Activated T-helper 2 cell treated with anti-CD3 and anti-CD28 coated beads, Interferon-gamma antibody, Interleukin-2, Interleukin-4, amounts not matched to agents 10 μg/mL and 5 μg/mL and 100 μg/mL, durations not matched to agents 14 hours and 24 hours and 36 hours (primary cell): ENCODE data around the gene PERM1. TPM values are rescaled to one million over a fixed set of nuclear protein-coding genes. Genes with fewer than 3 reads are reported as not detected.

Source experiments
- DNase-seq: peaks from one replicate; pipeline ENCODE4 v3.0.0; 2021; ENCODE audit warnings: low spot score
- H3K27ac Mint-ChIP-seq: one replicate; pipeline ENCODE4 v1.8.0; 2021; ENCODE audit warnings: mixed read lengths
- H3K27me3 Mint-ChIP-seq: one replicate; pipeline ENCODE4 v1.8.0; 2021; ENCODE audit warnings: low read depth, mixed read lengths
- H3K36me3 Mint-ChIP-seq: one replicate; pipeline ENCODE4 v1.8.0; 2021; ENCODE audit warnings: low read depth, mixed read lengths
- H3K4me1 Mint-ChIP-seq: one replicate; pipeline ENCODE4 v1.8.0; 2021; ENCODE audit warnings: low read depth, mixed read lengths
- H3K4me3 Mint-ChIP-seq: one replicate; pipeline ENCODE4 v1.8.0; 2021; ENCODE audit warnings: low read depth, mild to moderate bottlenecking, moderate library complexity, mixed read lengths
- H3K9me3 Mint-ChIP-seq: one replicate; pipeline ENCODE4 v1.8.0; 2021; ENCODE audit warnings: mixed read lengths
- intact Hi-C: fragments of 100-400 bp; cut with micrococcal nuclease; formaldehyde crosslinking; loops from one replicate; pipeline ENCODE4 v1.15.1; 2023
- total RNA-seq: library from RNA; stranded (reverse); gene quantifications from 2 replicates; pipeline ENCODE4 v1.2.3, GENCODE V29; 2022

The PERM1 gene
- total RNA-seq, 1 donor from 2014 or later, result not detected

DNA sequence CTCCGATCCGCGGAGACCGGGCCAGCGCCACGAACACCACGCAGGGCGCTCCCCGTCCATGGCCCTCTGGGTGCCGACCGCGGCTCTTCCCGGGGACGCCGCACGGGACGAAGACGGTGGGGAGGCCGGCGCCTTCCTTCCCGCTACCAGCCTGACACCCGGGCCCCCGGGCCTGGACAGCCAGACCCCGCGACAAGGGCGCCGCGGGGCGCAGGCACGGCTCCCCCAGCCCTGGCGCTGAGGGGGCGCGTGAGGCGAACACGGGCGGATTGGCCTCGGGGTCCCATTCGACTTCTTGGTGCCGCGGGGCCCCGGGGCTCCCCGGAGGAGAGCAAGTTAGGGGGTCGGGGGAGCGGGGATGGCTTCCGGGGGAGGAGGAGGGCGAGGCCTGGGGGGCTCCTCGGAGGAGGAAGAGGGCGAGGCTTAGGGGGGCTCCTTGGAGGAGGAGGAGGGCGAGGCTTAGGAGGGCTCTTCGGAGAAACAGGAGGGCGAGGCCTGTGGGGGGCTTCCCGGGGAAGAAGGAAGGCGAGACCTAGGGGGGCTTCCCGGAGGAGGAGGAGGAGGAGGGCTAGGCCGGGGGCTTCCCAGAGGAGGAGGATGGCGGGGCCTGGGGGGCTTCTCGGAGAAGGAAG lies 22.0 kb downstream of the PERM1 start:
- Mint-ChIP-seq H3K36me3 (peaks cover 39% of the 10 kb centered on the region), H3K4me1 (peaks cover 11% of the 10 kb centered on the region), H3K9me3 (no peaks in the 10 kb centered on the region), H3K27me3 (no peaks in the 10 kb centered on the region), H3K4me3 (peak overlapping the region; percentile 99), H3K27ac (no peak overlapping the region)
- intact Hi-C loops, result loop anchor here (2.0 kb wide), 1 partner anchor 19 kb away; no protein-coding TSS in a partner anchor
- DNase-seq, result no peak

- peak; percentile 91 for DNase-seq
- Mint-ChIP-seq H3K4me1 (peaks cover 11% of the 10 kb centered on the region), H3K27ac (peak within 1 kb of the TSS; percentile 76), H3K9me3 (no peaks in the 10 kb centered on the region), H3K4me3 (peak within 1 kb of the TSS; percentile 99), H3K27me3 (no peaks in the 10 kb centered on the region), H3K36me3 (peaks cover 46% of the 10 kb centered on the region)
- intact Hi-C loops, result loop anchor here (2.0 kb wide), 1 partner anchor 18 kb away; no protein-coding TSS in a partner anchor
Observed at GRCh38 chr1:958823-959730, 22.8 kb downstream of the PERM1 start, which contains the start of gene NOC2L. Gene NOC2L, minus strand, starts transcription at chr1:959256. Its CDS starts 16 bp downstream, at chr1:959240.

DNA sequence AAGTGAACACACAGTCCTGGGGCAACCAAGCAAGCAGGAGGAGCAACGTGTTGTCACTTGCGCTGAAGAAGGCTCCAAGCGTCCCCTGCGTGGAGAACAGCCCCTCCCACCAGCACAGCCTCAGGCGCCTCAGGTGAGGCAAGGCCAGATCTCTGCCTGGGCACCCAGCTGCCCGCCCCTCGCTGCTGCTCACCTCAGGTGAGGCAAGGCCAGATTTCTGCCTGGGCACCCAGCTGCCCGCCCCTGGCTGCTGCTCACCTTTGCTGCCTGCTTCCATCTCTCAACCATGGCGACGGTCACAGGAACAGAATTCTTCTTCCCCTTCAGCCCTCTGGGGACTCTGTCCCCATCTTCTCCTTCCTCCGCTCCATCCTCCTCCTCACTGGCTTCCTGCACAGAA lies 25.3 kb downstream of the PERM1 start:
- Mint-ChIP-seq H3K27me3 (no peaks in the 10 kb centered on the region), H3K4me3 (no peak overlapping the region)
- intact Hi-C loops, result no loop called here

DNA sequence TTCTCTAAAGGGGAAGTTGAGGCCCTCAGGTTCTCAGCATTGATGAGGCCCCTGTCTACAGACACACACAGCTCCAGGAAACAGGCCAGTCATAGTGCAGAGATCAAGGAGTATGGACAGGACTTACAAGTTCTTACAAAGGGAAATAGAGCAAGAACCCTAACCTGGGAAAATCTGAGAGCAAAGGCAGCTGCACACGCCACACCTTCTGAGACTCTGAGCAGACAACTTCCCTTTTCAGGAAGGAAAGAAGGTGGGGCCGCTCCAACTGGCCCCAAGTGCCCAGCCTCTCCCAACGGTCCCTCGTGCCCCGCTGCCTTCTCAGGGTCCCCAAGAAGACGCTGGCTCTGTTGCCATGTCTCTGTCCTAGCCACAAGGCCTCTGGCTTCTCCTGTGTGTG lies 26.4 kb downstream of the PERM1 start:
- no peak for DNase-seq
- intact Hi-C loops, result no loop called here
- Mint-ChIP-seq H3K27ac (no peak overlapping the region), H3K9me3 (no peaks in the 10 kb centered on the region), H3K4me1 (peaks cover 9% of the 10 kb centered on the region), H3K4me3 (no peak overlapping the region), H3K27me3 (no peaks in the 10 kb centered on the region), H3K36me3 (peaks cover 54% of the 10 kb centered on the region)

More for the DNA sequence above, 25.3 kb downstream of the PERM1 start:
- Mint-ChIP-seq H3K27ac (no peak overlapping the region), H3K9me3 (no peaks in the 10 kb centered on the region), H3K36me3 (peaks cover 45% of the 10 kb centered on the region), H3K4me1 (peaks cover 9% of the 10 kb centered on the region)
- no peak for DNase-seq

- Mint-ChIP-seq H3K9me3 (no peaks in the 10 kb centered on the region), H3K4me1 (peaks cover 9% of the 10 kb centered on the region), H3K4me3 (no peak overlapping the region), H3K27ac (no peak overlapping the region), H3K27me3 (no peaks in the 10 kb centered on the region), H3K36me3 (peaks cover 59% of the 10 kb centered on the region)
- intact Hi-C loops, result no loop called here
- DNase-seq, result no peak
Observed at GRCh38 chr1:954927-955326, 27.0 kb downstream of the PERM1 start.

GRCh38 chr1:953524-954320 lies 28.2 kb downstream of the PERM1 start:
- DNase-seq, result no peak
- Mint-ChIP-seq H3K27ac (no peak overlapping the region), H3K4me1 (peaks cover 9% of the 10 kb centered on the region), H3K36me3 (peaks cover 71% of the 10 kb centered on the region), H3K27me3 (no peaks in the 10 kb centered on the region), H3K4me3 (no peak overlapping the region), H3K9me3 (no peaks in the 10 kb centered on the region)
- intact Hi-C loops, result no loop called here

GRCh38 chr1:952603-953002 lies 29.3 kb downstream of the PERM1 start:
- no peak overlapping the region for H3K4me3 Mint-ChIP-seq
- peaks cover 3% of the 10 kb centered on the region for H3K4me1 Mint-ChIP-seq
- no peaks in the 10 kb centered on the region for H3K9me3 Mint-ChIP-seq
- no peak for DNase-seq
- no peaks in the 10 kb centered on the region for H3K27me3 Mint-ChIP-seq
- peaks cover 70% of the 10 kb centered on the region for H3K36me3 Mint-ChIP-seq
- intact Hi-C loops, result no loop called here
- H3K27ac Mint-ChIP-seq, result no peak overlapping the region

DNA sequence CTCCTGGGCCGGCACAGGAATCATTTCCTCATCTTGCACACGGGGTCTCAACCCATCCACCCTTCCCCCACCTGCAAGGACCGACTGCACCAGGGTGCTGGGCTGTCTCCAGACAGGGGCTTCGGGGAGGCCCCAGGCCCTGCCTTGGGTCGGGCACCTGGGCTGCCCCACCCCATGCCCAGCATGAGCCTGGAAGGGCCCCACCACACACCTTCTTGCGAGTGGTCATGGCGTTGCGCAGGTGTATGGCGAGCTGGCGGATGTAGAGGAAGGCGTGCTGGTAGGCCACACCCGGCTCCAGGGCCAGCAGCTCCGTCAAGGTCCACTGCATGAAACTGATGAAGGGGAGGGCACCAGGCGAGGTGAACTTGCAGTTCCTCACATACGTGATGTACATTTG lies 29.7 kb downstream of the PERM1 start:
- Mint-ChIP-seq H3K4me3 (no peak overlapping the region), H3K27ac (no peak overlapping the region), H3K36me3 (peaks cover 69% of the 10 kb centered on the region), H3K9me3 (no peaks in the 10 kb centered on the region), H3K27me3 (no peaks in the 10 kb centered on the region), H3K4me1 (no peaks in the 10 kb centered on the region)
- intact Hi-C loops, result no loop called here
- DNase-seq, result no peak

- DNase-seq, result no peak
- H3K4me1 Mint-ChIP-seq, result no peaks in the 10 kb centered on the region
- intact Hi-C loops, result no loop called here
- H3K9me3 Mint-ChIP-seq, result no peaks in the 10 kb centered on the region
- H3K27ac Mint-ChIP-seq, result no peak overlapping the region
- no peaks in the 10 kb centered on the region for H3K27me3 Mint-ChIP-seq
- peaks cover 67% of the 10 kb centered on the region for H3K36me3 Mint-ChIP-seq
- H3K4me3 Mint-ChIP-seq, result no peak overlapping the region
Observed at GRCh38 chr1:951364-951763, 30.5 kb downstream of the PERM1 start.

DNA sequence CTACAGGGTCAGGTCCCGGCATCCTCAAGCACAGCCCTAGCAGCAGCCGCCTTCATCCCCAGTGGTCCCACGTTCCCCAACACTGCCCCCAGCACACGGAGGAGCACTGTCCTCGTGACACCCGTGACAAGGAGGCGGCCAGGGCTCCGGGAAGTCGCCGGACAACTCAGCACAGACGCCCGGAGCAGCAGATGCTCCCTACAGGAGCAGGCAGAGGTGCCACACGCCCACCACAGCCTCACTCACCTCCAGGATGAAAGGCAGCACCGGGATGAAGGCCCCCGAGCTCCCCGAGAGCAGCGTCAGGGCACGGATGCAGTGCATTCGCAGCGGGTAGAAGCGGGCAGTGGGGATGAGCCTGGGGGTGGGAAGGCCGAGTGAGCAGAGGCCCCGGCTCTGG lies 31.0 kb downstream of the PERM1 start:
- intact Hi-C loops, result no loop called here
- DNase-seq, result no peak
- Mint-ChIP-seq H3K27ac (no peak overlapping the region), H3K9me3 (no peaks in the 10 kb centered on the region), H3K36me3 (peaks cover 68% of the 10 kb centered on the region), H3K4me1 (no peaks in the 10 kb centered on the region), H3K27me3 (no peaks in the 10 kb centered on the region), H3K4me3 (no peak overlapping the region)

DNA sequence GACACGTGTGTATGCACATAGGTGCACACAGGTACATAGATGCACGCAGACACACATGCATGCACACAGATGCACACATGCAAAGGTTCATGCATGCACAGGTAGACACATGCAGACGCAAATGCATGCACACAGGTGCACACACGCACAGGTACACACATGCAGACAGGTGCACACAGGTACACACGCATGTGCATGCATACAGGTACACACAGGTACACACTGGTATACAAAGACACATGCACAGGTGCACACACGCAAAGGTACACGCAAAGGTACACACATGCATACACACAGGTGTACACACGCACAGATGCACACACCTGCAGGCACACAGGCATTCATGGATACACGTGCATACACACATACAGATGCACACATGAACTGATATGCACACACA lies 31.6 kb downstream of the PERM1 start:
- no peak overlapping the region for H3K27ac Mint-ChIP-seq
- H3K9me3 Mint-ChIP-seq, result no peaks in the 10 kb centered on the region
- H3K4me3 Mint-ChIP-seq, result no peak overlapping the region
- H3K27me3 Mint-ChIP-seq, result no peaks in the 10 kb centered on the region
- intact Hi-C loops, result no loop called here
- DNase-seq, result no peak
- peaks cover 69% of the 10 kb centered on the region for H3K36me3 Mint-ChIP-seq
- H3K4me1 Mint-ChIP-seq, result no peaks in the 10 kb centered on the region

- no peaks in the 10 kb centered on the region for H3K4me1 Mint-ChIP-seq
- H3K27ac Mint-ChIP-seq, result no peak overlapping the region
- H3K9me3 Mint-ChIP-seq, result no peaks in the 10 kb centered on the region
- H3K4me3 Mint-ChIP-seq, result no peak overlapping the region
- no peak for DNase-seq
- H3K36me3 Mint-ChIP-seq, result peaks cover 63% of the 10 kb centered on the region
- peaks cover 4% of the 10 kb centered on the region for H3K27me3 Mint-ChIP-seq
- intact Hi-C loops, result no loop called here
Observed at GRCh38 chr1:947958-948357, 33.9 kb downstream of the PERM1 start.
